Sigmoid colon (tissue), 4 donors: ENCODE data around the gene CD247.

ENCODE experiments used
- POLR2AphosphoS5 ChIP-seq, 4 donors: sonication (generic); formaldehyde crosslinking; IDR thresholded peaks; one replicate each; pipeline ENCODE4 v1.6.1; 2017; ENCODE audit warnings: antibody characterized with exemption in 4 of 4
- TF ChIP-seq, protein P1 (sequence below), 4 experiments: fragments of 450-650 bp in 3 of 4; fragments of 200-600 bp in 1 of 4; IDR thresholded peaks; one replicate each; pipeline ENCODE4 v1.5.1; 2016 to 2019; ENCODE audit warnings: antibody characterized with exemption in 4 of 4, mild to moderate bottlenecking in 3 of 4, moderate library complexity in 2 of 4

DNA sequence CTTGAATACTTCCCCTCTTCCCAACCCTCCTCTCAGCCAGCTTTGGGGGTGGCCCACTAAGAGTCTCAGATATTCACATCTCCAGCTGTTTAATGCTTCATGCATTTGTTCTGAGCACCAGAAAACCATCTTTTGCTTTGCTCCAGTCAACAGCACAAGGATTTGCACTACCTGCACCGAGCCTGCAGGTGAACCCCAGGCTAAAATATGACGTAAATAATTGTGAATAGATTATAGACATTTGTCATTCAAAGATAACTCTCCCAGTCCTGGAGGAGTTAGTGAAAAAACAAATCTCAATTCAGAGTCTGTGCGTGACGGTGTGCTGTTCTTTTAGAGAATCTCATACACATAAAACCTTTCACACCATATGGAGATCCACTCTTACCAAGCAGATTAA is 7.4 kb downstream of the CD247 start:
- no peak for TF ChIP-seq POLR2AphosphoS5 (IDR thresholded peaks at IDR 0.05)
- TF ChIP-seq, protein P1, sequence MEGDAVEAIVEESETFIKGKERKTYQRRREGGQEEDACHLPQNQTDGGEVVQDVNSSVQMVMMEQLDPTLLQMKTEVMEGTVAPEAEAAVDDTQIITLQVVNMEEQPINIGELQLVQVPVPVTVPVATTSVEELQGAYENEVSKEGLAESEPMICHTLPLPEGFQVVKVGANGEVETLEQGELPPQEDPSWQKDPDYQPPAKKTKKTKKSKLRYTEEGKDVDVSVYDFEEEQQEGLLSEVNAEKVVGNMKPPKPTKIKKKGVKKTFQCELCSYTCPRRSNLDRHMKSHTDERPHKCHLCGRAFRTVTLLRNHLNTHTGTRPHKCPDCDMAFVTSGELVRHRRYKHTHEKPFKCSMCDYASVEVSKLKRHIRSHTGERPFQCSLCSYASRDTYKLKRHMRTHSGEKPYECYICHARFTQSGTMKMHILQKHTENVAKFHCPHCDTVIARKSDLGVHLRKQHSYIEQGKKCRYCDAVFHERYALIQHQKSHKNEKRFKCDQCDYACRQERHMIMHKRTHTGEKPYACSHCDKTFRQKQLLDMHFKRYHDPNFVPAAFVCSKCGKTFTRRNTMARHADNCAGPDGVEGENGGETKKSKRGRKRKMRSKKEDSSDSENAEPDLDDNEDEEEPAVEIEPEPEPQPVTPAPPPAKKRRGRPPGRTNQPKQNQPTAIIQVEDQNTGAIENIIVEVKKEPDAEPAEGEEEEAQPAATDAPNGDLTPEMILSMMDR (IDR thresholded peaks at IDR 0.05): no peak
